GM18519 (cell line): ENCODE results near the gene RHOB.
"Not testable (repeated sequence)": the region's sequence is repeated elsewhere in the genome, so short reads cannot be mapped to it uniquely, and the experiment has no call there.

Source experiments
- ATAC-seq: cut with Tn5 transposase; IDR thresholded peaks from one replicate; pipeline ENCODE4 v1.9.1; 2021; ENCODE audit warnings: mild to moderate bottlenecking, moderate library complexity; ENCODE audit not compliant: unreplicated experiment, low FRiP score

Gene RHOB

DNA sequence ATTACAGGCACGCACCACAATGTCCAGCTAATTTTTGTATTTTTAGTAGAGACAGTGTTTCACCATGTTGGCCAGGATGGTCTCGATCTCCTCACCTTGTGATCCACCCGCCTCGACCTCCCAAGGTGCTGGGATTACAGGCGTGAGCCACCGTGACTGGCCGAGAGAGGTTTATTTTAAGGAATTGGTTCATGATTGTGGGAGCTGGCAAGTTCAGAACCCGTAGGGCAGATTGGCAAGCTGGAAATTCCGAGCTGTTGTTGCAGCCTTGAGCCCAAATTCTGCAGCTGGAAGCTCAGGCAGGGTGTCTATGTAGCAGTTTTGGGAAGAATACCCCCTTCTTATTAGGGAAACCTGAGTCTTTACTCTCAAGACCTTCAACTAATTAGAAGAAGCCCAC, 11.4 kb upstream of the RHOB start:
- ATAC-seq = not testable (repeated sequence)

- ATAC-seq = no peak
These were observed 10.0 kb upstream of the RHOB start for GRCh38 chr2:20436716-20437470.

GRCh38 chr2:20438334-20439192, 8.3 kb upstream of the RHOB start:
- no peak for ATAC-seq

- no peak for ATAC-seq
These were observed 7.7 kb upstream of the RHOB start for GRCh38 chr2:20439193-20439475.

GRCh38 chr2:20439503-20439902, 7.4 kb upstream of the RHOB start:
- no peak for ATAC-seq

- no peak for ATAC-seq
These were observed 6.8 kb upstream of the RHOB start for GRCh38 chr2:20440001-20440560.

DNA sequence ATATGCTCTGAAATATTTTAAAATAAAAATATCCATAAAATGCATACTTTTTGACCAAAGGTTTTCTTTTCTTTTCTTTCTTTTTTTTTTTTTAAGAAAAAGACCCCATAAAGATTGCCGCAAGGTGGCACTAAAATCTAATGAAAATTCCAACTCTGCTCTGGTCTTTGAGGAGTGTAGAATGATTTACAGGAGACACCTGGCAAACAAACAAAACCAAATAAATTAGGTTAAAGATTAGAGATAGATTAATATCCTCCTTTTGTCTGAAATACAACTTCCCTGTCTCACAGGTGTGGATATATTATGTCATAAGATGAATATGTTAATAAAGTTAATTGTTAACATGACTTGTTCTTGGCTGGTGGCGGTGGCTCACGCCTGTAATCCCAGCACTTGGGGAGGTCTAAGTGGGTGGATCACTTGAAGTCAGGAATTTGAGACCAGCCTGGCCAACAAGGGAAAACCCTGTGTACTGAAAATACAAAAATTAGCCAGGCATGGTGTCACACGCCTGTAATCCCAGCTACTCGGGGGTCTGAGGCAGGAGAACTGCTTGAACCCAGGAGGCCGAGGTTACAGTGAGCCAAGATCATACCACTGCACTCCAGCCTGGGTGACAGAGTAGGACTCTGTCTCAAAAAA, 3.5 kb upstream of the RHOB start:
- no peak for ATAC-seq

DNA sequence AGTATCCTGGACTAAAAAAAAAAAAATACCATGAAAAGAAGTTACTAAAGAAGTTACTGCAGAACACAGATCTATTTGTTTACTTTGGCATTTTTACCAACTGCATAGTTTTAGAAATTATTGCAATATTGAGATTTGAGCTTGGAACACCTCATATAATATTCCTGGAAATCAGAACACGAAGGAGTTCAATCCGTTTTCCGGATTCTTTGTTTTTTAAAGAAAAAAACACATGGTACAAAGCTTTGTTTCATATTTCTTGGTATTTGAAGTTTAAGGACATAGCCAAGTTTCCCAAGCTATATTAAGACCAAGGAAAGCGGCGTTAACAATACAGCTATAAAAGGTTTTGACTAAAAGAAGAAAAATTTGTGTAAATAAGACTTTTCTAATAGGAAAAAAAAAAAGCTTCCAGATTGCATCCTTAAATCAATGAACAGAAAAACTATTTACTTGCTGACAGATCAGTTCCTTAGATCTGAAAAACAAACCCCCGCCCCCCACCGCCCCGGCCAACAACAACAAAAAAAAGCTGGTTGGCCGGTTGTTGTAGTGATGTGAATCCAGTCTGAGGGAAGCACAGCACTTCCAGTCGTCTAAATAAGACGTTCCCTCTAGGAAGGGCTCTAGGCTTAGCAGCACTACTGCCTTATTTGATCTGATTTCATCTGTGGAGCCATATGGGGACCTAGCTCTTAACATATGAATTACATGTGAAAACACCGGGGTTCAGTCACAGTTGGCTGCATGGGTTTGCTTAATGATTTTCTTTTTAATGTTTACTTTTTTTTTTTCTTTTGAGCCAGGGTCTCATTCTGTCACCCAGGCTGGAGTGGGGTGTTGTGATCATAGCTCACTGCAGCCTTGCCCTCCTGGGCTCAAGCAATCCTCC, 2.5 kb upstream of the RHOB start:
- ATAC-seq = no peak

DNA sequence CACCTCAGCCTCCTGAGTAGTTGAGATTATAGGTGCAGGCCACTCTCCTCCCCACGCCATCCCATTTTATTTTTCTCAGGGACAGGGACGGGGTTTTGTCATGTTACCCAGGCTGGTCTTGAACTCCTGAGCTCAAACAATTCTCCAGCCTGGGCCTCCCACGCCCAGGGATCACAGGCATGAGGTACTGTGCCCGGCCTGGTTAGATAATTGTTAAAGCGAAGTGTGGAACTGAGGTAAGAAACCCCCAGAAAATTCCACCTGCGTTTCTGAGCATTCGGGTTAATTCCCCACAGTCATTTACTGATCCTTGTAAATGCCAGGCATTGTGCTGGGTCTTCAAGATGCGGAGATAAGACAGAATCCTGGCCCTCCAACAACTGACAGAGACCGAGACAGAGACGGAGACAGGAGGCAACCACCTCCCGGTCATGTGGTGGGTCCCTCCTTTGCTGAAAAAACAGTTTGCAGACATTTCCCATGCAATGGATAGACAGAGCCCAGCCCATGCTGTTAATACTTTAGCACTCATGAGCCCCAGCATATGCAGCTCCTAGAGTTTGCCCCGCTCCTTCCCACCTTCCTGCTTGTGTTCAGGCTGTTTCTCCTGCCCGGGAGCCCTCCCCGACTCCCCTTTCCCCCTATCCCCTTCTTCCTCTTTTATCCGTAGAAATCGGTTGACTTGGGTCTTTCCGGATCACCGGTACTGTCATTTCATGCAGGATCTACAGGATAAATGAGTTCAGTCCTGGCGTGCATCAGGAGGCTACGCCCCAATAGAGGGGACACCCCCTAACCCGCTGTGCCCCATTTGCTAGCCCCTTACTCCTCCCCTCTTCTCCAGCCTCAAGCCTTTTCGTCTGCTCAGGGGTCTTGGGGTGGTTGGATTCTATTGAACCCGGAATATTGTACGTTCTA, 1.6 kb upstream of the RHOB start:
- ATAC-seq = no peak

GRCh38 chr2:20446255-20446916, 488 bp upstream of the RHOB start:
- ATAC-seq = no peak

DNA sequence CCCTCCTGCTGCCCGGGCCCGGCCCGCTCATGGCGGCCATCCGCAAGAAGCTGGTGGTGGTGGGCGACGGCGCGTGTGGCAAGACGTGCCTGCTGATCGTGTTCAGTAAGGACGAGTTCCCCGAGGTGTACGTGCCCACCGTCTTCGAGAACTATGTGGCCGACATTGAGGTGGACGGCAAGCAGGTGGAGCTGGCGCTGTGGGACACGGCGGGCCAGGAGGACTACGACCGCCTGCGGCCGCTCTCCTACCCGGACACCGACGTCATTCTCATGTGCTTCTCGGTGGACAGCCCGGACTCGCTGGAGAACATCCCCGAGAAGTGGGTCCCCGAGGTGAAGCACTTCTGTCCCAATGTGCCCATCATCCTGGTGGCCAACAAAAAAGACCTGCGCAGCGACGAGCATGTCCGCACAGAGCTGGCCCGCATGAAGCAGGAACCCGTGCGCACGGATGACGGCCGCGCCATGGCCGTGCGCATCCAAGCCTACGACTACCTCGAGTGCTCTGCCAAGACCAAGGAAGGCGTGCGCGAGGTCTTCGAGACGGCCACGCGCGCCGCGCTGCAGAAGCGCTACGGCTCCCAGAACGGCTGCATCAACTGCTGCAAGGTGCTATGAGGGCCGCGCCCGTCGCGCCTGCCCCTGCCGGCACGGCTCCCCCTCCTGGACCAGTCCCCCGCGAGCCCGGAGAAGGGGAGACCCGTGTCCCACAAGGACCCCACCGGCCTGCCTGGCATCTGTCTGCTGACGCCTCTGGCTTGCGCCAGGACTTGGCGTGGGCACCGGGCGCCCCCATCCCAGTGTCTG, 767 bp downstream of the RHOB start:
- ATAC-seq = peak; percentile 1

GRCh38 chr2:20448246-20448976, 1.5 kb downstream of the RHOB start:
- ATAC-seq = no peak

DNA sequence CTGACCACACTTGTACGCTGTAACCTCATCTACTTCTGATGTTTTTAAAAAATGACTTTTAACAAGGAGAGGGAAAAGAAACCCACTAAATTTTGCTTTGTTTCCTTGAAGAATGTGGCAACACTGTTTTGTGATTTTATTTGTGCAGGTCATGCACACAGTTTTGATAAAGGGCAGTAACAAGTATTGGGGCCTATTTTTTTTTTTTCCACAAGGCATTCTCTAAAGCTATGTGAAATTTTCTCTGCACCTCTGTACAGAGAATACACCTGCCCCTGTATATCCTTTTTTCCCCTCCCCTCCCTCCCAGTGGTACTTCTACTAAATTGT, 2.1 kb downstream of the RHOB start:
- no peak for ATAC-seq

DNA sequence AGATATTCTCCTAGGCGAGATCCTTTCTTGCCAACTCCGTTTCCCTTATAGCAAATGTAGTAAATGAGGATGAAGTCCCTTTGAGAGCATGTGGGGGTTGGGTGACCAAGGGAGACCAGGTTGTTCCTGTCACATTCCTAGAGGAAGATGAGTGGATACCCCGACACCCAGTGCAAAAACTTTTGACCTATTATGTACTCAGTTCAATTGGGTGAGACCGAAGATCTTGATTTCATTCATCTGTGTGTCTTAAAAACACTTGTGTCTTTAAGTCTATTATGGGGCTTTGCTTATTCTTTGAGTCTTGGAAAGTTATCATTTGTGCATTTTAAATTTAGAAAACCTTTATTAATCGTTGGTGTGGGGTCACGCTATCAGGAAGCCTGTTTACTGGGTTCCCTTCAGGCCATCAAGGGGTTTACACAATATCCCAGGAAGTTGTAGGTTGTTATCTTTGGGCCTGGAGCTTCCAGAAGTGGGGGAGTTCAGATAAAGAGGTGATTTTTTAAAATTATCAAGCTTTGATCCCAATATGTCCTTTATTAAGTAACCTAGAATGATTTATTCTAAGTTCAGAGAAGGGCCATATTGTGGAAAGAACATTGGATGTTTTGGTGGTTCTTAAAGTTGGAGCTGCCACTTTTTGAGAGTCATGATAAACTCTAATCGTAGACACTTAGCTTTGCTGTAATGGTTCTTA, 2.8 kb downstream of the RHOB start:
- ATAC-seq = no peak

- ATAC-seq = no peak
These were observed 3.5 kb downstream of the RHOB start for GRCh38 chr2:20450201-20450999.

GRCh38 chr2:20451000-20451290, 4.1 kb downstream of the RHOB start:
- no peak for ATAC-seq
